K562 (cell line): Measurements from ENCODE around the gene MAD1L1. TPM values are rescaled to one million over a fixed set of nuclear protein-coding genes. Genes with fewer than 3 reads are reported as not detected.

Source experiments
- FOS ChIP-seq: IDR thresholded peaks from 3 replicates; pipeline ENCODE4 v1.6.1; 2011; ENCODE audit not compliant: insufficient read length; ENCODE audit errors: extremely low read depth
- GABPA ChIP-seq: fragments of 200-800 bp; sonication (Bioruptor generic); conservative IDR thresholded peaks from 2 replicates; pipeline ENCODE4 v1.6.1; 2016; ENCODE audit warnings: low read depth, missing genetic modification characterization, missing compliant biosample characterization
- MAFK ChIP-seq: IDR thresholded peaks from 2 replicates; pipeline ENCODE4 v1.6.1; 2011; ENCODE audit warnings: low read length, improper control_type of control experiment
- MTF1 ChIP-seq: fragments of 250-450 bp; sonication (Bioruptor Pico); IDR thresholded peaks from 2 replicates; pipeline ENCODE4 v1.9.0; 2021; ENCODE audit warnings: moderate library complexity, mild to moderate bottlenecking, inconsistent platforms, borderline replicate concordance
- RNF219 ChIP-seq: fragments of 250-450 bp; sonication (Bioruptor Pico); IDR thresholded peaks from 2 replicates; pipeline ENCODE4 v1.5.0; 2022; ENCODE audit warnings: mild to moderate bottlenecking
- SRF ChIP-seq, 2 experiments: fragments of 250-450, 450-650 bp in 1 of 2; sonication (Bioruptor Pico) in 1 of 2; sonication (generic) in 1 of 2; formaldehyde crosslinking; IDR thresholded peaks; 2 replicates each; pipeline versions ENCODE4 v1.5.0 to v1.5.1; 2020 to 2022; ENCODE audit warnings: mild to moderate bottlenecking in 1 of 2, missing genetic modification reagents in 1 of 2
- TCF7 ChIP-seq: sonication (generic); IDR thresholded peaks from 2 replicates; pipeline ENCODE4 v1.6.1; 2016; ENCODE audit warnings: antibody characterized with exemption, borderline replicate concordance
- TEAD2 ChIP-seq: fragments of 450-650 bp; IDR thresholded peaks from 2 replicates; pipeline ENCODE4 v1.6.1; 2016; ENCODE audit warnings: missing genetic modification characterization, control low read depth, missing compliant biosample characterization
- ZNF24 ChIP-seq: fragments of 450-650 bp; IDR thresholded peaks from 2 replicates; pipeline ENCODE4 v1.6.1; 2016
- ZNF311 ChIP-seq: fragments of 250-450 bp; sonication (Bioruptor Pico); IDR thresholded peaks from 2 replicates; pipeline ENCODE4 v1.4.0; 2020; ENCODE audit warnings: mild to moderate bottlenecking, moderate library complexity
- ZNF584 ChIP-seq: fragments of 200-800 bp; sonication (Bioruptor generic); IDR thresholded peaks from 2 replicates; pipeline ENCODE4 v1.6.1; 2016; ENCODE audit warnings: low read depth, mild to moderate bottlenecking, missing genetic modification characterization, missing compliant biosample characterization
- polyA plus RNA-seq, 8 experiments: library from polyadenylated mRNA; depleted of rRNA in 4 of 8; stranded (reverse) in 5 of 8; unstranded in 3 of 8; fragments of >200 nt; fragmentation: Nextera tagmentation in 2 of 8; fragmentation: Illumina TruSeq in 1 of 8; extraction: Ambion mirVana in 2 of 8; extraction: Trizol in 1 of 8; gene quantifications; 2 replicates each; pipeline versions ENCODE4 v1.2.1 to v1.2.3, GENCODE V29; 2011 to 2014; ENCODE audit warnings: inconsistent platforms in 1 of 8, missing spikeins in 1 of 8
- total RNA-seq, 7 experiments: library from RNA; depleted of rRNA in 6 of 7; stranded (reverse); fragments of >200 nt in 6 of 7; fragmentation: Illumina TruSeq in 2 of 7; extraction: Trizol in 2 of 7; gene quantifications; 2 replicates each; pipeline versions ENCODE4 v1.2.1 to v1.2.3, GENCODE V29; 2011 to 2021; ENCODE audit warnings: low replicate concordance in 1 of 7
- TF ChIP-seq, protein P1 (sequence below): IDR thresholded peaks from 2 replicates; pipeline ENCODE4 v1.6.1; 2014; ENCODE audit warnings: antibody characterized with exemption
- TF ChIP-seq, protein P2 (sequence below): fragments of 450-650 bp; formaldehyde crosslinking; IDR thresholded peaks from 2 replicates; pipeline ENCODE4 v1.4.0; 2020; ENCODE audit warnings: mild to moderate bottlenecking, moderate library complexity
- TF ChIP-seq, protein P3 (sequence below): fragments of 150-350 bp; conservative IDR thresholded peaks from 2 replicates; pipeline ENCODE4 v1.6.1; 2014; ENCODE audit warnings: low read length

Gene MAD1L1
- total and polyA plus RNA-seq, 9 of the 15 experiments (the other 6 are each of a cell fraction or from before 2014, with no cell fraction given): 1.7 to 89.7 (median 18.0) TPM

DNA sequence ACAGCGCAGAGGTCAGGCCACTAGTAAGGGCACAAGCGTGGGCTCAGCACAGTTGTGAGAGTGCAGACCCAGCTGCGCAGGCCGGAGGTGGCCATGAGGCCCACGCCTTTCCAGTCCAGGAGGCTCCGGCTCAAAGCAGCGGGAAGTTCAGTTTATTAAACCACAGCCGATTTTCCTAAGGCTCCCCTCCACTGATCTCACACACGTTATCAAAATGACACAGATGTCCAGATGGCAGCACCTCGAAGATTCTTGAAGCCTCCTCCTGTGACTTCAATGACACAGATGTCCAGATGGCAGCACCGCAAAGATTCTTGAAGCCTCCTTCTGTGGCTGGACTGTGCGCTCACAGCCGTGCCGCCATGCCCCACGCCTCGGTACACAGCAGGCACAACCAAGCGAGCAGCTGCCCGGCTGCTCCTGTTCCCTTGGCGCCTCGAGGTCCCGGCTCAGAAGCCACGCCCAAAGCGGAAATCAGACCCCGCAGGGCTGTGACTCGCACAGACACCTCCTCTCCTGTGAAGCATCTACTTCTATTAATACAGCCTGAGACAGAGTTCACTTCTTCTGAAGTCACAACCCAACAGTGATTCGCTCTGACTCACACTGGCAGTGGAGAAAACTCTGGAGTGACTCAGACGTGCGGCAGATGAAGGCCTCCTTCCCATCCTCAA is 122.7 kb downstream of the MAD1L1 start (continued):
- TF ChIP-seq, protein P1, sequence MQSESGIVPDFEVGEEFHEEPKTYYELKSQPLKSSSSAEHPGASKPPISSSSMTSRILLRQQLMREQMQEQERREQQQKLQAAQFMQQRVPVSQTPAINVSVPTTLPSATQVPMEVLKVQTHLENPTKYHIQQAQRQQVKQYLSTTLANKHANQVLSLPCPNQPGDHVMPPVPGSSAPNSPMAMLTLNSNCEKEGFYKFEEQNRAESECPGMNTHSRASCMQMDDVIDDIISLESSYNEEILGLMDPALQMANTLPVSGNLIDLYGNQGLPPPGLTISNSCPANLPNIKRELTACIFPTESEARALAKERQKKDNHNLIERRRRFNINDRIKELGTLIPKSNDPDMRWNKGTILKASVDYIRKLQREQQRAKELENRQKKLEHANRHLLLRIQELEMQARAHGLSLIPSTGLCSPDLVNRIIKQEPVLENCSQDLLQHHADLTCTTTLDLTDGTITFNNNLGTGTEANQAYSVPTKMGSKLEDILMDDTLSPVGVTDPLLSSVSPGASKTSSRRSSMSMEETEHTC: no peak
- TF ChIP-seq ZNF24 (peak; percentile 80), TCF7 (0 out of 2 replicates have a peak, but pooled peaks have one; percentile 61), RNF219 (no peak), TEAD2 (no peak), FOS (peak; percentile 14), GABPA (tag) (no peak), ZNF584 (CRISPR knock-in tag) (peak; percentile 88; the same call in 1 of the 2 replicates), ZNF311 (CRISPR knock-in tag) (no peak), MTF1 (CRISPR knock-in tag) (no peak), MAFK (no peak), SRF (CRISPR knock-in tag; IDR thresholded peaks at IDR 0.05) (no peak)
- TF ChIP-seq, protein P2, sequence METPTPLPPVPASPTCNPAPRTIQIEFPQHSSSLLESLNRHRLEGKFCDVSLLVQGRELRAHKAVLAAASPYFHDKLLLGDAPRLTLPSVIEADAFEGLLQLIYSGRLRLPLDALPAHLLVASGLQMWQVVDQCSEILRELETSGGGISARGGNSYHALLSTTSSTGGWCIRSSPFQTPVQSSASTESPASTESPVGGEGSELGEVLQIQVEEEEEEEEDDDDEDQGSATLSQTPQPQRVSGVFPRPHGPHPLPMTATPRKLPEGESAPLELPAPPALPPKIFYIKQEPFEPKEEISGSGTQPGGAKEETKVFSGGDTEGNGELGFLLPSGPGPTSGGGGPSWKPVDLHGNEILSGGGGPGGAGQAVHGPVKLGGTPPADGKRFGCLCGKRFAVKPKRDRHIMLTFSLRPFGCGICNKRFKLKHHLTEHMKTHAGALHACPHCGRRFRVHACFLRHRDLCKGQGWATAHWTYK: 0 out of 2 replicates have a peak, but pooled peaks have one; percentile 45
- TF ChIP-seq, protein P3, sequence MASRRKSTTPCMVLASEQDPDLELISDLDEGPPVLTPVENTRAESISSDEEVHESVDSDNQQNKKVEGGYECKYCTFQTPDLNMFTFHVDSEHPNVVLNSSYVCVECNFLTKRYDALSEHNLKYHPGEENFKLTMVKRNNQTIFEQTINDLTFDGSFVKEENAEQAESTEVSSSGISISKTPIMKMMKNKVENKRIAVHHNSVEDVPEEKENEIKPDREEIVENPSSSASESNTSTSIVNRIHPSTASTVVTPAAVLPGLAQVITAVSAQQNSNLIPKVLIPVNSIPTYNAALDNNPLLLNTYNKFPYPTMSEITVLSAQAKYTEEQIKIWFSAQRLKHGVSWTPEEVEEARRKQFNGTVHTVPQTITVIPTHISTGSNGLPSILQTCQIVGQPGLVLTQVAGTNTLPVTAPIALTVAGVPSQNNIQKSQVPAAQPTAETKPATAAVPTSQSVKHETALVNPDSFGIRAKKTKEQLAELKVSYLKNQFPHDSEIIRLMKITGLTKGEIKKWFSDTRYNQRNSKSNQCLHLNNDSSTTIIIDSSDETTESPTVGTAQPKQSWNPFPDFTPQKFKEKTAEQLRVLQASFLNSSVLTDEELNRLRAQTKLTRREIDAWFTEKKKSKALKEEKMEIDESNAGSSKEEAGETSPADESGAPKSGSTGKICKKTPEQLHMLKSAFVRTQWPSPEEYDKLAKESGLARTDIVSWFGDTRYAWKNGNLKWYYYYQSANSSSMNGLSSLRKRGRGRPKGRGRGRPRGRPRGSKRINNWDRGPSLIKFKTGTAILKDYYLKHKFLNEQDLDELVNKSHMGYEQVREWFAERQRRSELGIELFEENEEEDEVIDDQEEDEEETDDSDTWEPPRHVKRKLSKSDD: no peak
